Measurements from ENCODE around the gene ARF3.

The ARF3 gene

GRCh38 chr12:48903363-48903981 lies 53.8 kb downstream of the ARF3 start:
- H3K4me1 ChIP-seq (ENCODE audit: control insufficient read depth, insufficient read depth, low read length), result no peaks in the 10 kb centered on the region
- DNase-seq (ENCODE audit: low read depth, low spot score), result no peak
- no peaks in the 10 kb centered on the region for H3K36me3 ChIP-seq (ENCODE audit: control insufficient read depth, insufficient read depth, low read length)
- no peak overlapping the region for H3K27ac ChIP-seq (ENCODE audit: low read length)
- H3K9me3 ChIP-seq (ENCODE audit: control insufficient read depth, insufficient read depth, low read length), result no peaks in the 10 kb centered on the region
- H3K27me3 ChIP-seq (ENCODE audit: control insufficient read depth, insufficient read depth, low read length), result no peaks in the 10 kb centered on the region; the same call in 1 of the 2 replicates
- no CpG with 5 or more reads among the region's 20 CpGs for WGBS (ENCODE audit: insufficient coverage, insufficient read length)
- H3K4me3 ChIP-seq (ENCODE audit: low read length), result no peak overlapping the region

GRCh38 chr12:48901278-48901677 lies 56.0 kb downstream of the ARF3 start:
- no peak for DNase-seq (ENCODE audit: low read depth, low spot score)
- H3K36me3 ChIP-seq (ENCODE audit: control insufficient read depth, insufficient read depth, low read length), result no peaks in the 10 kb centered on the region
- H3K4me1 ChIP-seq (ENCODE audit: control insufficient read depth, insufficient read depth, low read length), result no peaks in the 10 kb centered on the region
- no peak overlapping the region for H3K27ac ChIP-seq (ENCODE audit: low read length)
- H3K4me3 ChIP-seq (ENCODE audit: low read length), result no peak overlapping the region
- no CpG with 5 or more reads among the region's 2 CpGs for WGBS (ENCODE audit: insufficient coverage, insufficient read length)
- H3K9me3 ChIP-seq (ENCODE audit: control insufficient read depth, insufficient read depth, low read length), result no peaks in the 10 kb centered on the region
- H3K27me3 ChIP-seq (ENCODE audit: control insufficient read depth, insufficient read depth, low read length), result no peaks in the 10 kb centered on the region; the same call in 1 of the 2 replicates

GRCh38 chr12:48899651-48900050 lies 57.6 kb downstream of the ARF3 start:
- H3K36me3 ChIP-seq (ENCODE audit: control insufficient read depth, insufficient read depth, low read length), result no peaks in the 10 kb centered on the region
- DNase-seq (ENCODE audit: low read depth, low spot score), result no peak
- no peaks in the 10 kb centered on the region for H3K27me3 ChIP-seq (ENCODE audit: control insufficient read depth, insufficient read depth, low read length)
- no peak overlapping the region for H3K4me3 ChIP-seq (ENCODE audit: low read length)
- no peaks in the 10 kb centered on the region for H3K9me3 ChIP-seq (ENCODE audit: control insufficient read depth, insufficient read depth, low read length)
- no peak overlapping the region for H3K27ac ChIP-seq (ENCODE audit: low read length)
- no peaks in the 10 kb centered on the region for H3K4me1 ChIP-seq (ENCODE audit: control insufficient read depth, insufficient read depth, low read length)
- no CpG with 5 or more reads among the region's 2 CpGs for WGBS (ENCODE audit: insufficient coverage, insufficient read length)

- no peak overlapping the region for H3K27ac ChIP-seq (ENCODE audit: low read length)
- H3K4me3 ChIP-seq (ENCODE audit: low read length), result no peak overlapping the region
- no peaks in the 10 kb centered on the region for H3K4me1 ChIP-seq (ENCODE audit: control insufficient read depth, insufficient read depth, low read length)
- no peaks in the 10 kb centered on the region for H3K36me3 ChIP-seq (ENCODE audit: control insufficient read depth, insufficient read depth, low read length)
- WGBS (ENCODE audit: insufficient coverage, insufficient read length), result no CpG with 5 or more reads among the region's 1 CpG
- H3K9me3 ChIP-seq (ENCODE audit: control insufficient read depth, insufficient read depth, low read length), result no peaks in the 10 kb centered on the region
- H3K27me3 ChIP-seq (ENCODE audit: control insufficient read depth, insufficient read depth, low read length), result no peaks in the 10 kb centered on the region
- no peak for DNase-seq (ENCODE audit: low read depth, low spot score)
Measured at GRCh38 chr12:48894271-48894670, 63.0 kb downstream of the ARF3 start.

- no peaks in the 10 kb centered on the region for H3K36me3 ChIP-seq (ENCODE audit: control insufficient read depth, insufficient read depth, low read length)
- no CpG with 5 or more reads among the region's 37 CpGs for WGBS (ENCODE audit: insufficient coverage, insufficient read length)
- no peak for DNase-seq (ENCODE audit: low read depth, low spot score)
- H3K4me1 ChIP-seq (ENCODE audit: control insufficient read depth, insufficient read depth, low read length), result no peaks in the 10 kb centered on the region
- no peaks in the 10 kb centered on the region for H3K27me3 ChIP-seq (ENCODE audit: control insufficient read depth, insufficient read depth, low read length)
- H3K27ac ChIP-seq (ENCODE audit: low read length), result no peak overlapping the region
- no peaks in the 10 kb centered on the region for H3K9me3 ChIP-seq (ENCODE audit: control insufficient read depth, insufficient read depth, low read length)
- peak overlapping the region; percentile 37; the same call in 1 of the 2 replicates for H3K4me3 ChIP-seq (ENCODE audit: low read length)
Measured at GRCh38 chr12:48890657-48891418, 66.4 kb downstream of the ARF3 start.

GRCh38 chr12:48889679-48890078 lies 67.6 kb downstream of the ARF3 start:
- DNase-seq (ENCODE audit: low read depth, low spot score), result no peak
- no peak overlapping the region for H3K4me3 ChIP-seq (ENCODE audit: low read length)
- WGBS (ENCODE audit: insufficient coverage, insufficient read length), result no CpG with 5 or more reads among the region's 3 CpGs
- no peaks in the 10 kb centered on the region for H3K9me3 ChIP-seq (ENCODE audit: control insufficient read depth, insufficient read depth, low read length)
- H3K27me3 ChIP-seq (ENCODE audit: control insufficient read depth, insufficient read depth, low read length), result no peaks in the 10 kb centered on the region
- H3K27ac ChIP-seq (ENCODE audit: low read length), result no peak overlapping the region
- no peaks in the 10 kb centered on the region for H3K36me3 ChIP-seq (ENCODE audit: control insufficient read depth, insufficient read depth, low read length)
- H3K4me1 ChIP-seq (ENCODE audit: control insufficient read depth, insufficient read depth, low read length), result no peaks in the 10 kb centered on the region

Measured in iPS DF 6.9 (cell line).